Raji (cell line): ENCODE results near the gene PKD1L1.

Experiments
- POLR2A ChIP-seq: IDR thresholded peaks from 2 replicates; pipeline ENCODE4 v1.6.1; 2011; ENCODE audit warnings: low read depth, low read length, control low read depth; ENCODE audit not compliant: insufficient read depth

PKD1L1 gene

GRCh38 chr7:47832105-47832715 is 116.1 kb downstream of the PKD1L1 start:
- no peak for TF ChIP-seq POLR2A

- no peak for TF ChIP-seq POLR2A
Measured at GRCh38 chr7:47830015-47830414, 118.3 kb downstream of the PKD1L1 start.

- TF ChIP-seq POLR2A, result no peak
Measured at GRCh38 chr7:47827871-47828270, 120.4 kb downstream of the PKD1L1 start.

- TF ChIP-seq POLR2A, result no peak
Measured at GRCh38 chr7:47827351-47827756, 120.9 kb downstream of the PKD1L1 start.

- no peak for TF ChIP-seq POLR2A
Measured at GRCh38 chr7:47826754-47827153, 121.5 kb downstream of the PKD1L1 start.

- no peak for TF ChIP-seq POLR2A
Measured at GRCh38 chr7:47819607-47819920, 128.7 kb downstream of the PKD1L1 start.

GRCh38 chr7:47818796-47819606 is 129.3 kb downstream of the PKD1L1 start:
- TF ChIP-seq POLR2A, result no peak

- no peak for TF ChIP-seq POLR2A
Measured at GRCh38 chr7:47817917-47818316, 130.3 kb downstream of the PKD1L1 start.

GRCh38 chr7:47816647-47817046 is 131.6 kb downstream of the PKD1L1 start:
- no peak for TF ChIP-seq POLR2A

GRCh38 chr7:47815867-47816266 is 132.4 kb downstream of the PKD1L1 start:
- no peak for TF ChIP-seq POLR2A

- no peak for TF ChIP-seq POLR2A
Measured at GRCh38 chr7:47814905-47815613, 133.2 kb downstream of the PKD1L1 start.

- no peak for TF ChIP-seq POLR2A
Measured at GRCh38 chr7:47813620-47814260, 134.5 kb downstream of the PKD1L1 start.

- TF ChIP-seq POLR2A, result no peak
Measured at GRCh38 chr7:47812429-47813136, 135.7 kb downstream of the PKD1L1 start.

- no peak for TF ChIP-seq POLR2A
Measured at GRCh38 chr7:47811632-47812380, 136.5 kb downstream of the PKD1L1 start.
